ENCODE measurements around the gene MYBPC1.

Gene MYBPC1

DNA sequence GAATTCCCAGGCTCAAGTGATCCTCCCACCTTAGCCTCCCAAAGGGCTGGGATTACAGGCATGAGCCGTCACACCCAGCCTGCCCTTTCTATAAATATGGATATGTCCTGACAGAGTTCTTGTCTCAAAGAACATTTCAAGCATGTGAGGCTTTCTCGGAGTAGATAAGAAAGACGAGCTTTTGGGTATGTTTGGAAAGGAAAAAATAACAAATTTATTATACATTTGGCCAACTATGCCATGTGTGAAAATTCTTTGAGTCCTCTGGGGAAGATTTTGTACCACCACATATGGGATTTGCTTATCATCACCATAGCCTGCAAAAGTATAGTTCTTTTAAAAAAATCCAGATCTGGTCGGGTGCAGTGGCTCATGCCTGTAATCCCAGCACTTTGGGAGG lies 23.7 kb upstream of the MYBPC1 start:
- H3K9me3 ChIP-seq, result no peaks in the 10 kb centered on the region
- H4K20me1 ChIP-seq, result no peaks in the 10 kb centered on the region
- no peak overlapping the region for H3K4me2 ChIP-seq
- no peak overlapping the region for H3K27ac ChIP-seq
- TF ChIP-seq Cebpa-rat (IDR thresholded peaks at IDR 0.05), result no peak
- H3K4me1 ChIP-seq, result peaks cover 9% of the 10 kb centered on the region; the same call in 1 of the 2 replicates
- no peaks in the 10 kb centered on the region for H3K36me3 ChIP-seq
- H3K4me3 ChIP-seq, result no peak overlapping the region
- H3K27me3 ChIP-seq, result no peaks in the 10 kb centered on the region
- H3K9ac ChIP-seq, result no peak overlapping the region

DNA sequence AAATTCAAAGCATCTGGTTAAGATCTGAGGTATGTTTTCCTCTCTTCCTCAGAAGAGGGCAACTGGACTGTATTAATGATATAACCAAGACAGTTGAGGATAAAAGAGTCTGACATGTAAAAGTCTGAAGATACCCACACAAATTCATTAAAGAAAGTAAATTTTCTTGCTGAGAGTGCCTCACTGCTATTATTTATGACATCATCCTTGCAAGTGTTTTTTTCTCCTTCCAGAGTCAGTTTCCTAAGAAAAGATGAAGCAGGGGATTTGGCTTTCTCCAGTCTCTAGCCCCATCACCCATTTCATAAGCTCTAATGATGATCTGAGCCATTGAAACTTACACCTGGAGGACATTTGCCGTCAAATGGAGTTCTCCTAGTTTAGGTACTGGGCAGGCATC lies 21.0 kb upstream of the MYBPC1 start:
- Histone ChIP-seq H3K4me1 (peaks cover 9% of the 10 kb centered on the region; the same call in 1 of the 2 replicates), H3K9me3 (no peaks in the 10 kb centered on the region), H3K4me3 (no peak overlapping the region), H3K27me3 (no peaks in the 10 kb centered on the region), H3K9ac (no peak overlapping the region), H3K4me2 (no peak overlapping the region), H3K36me3 (no peaks in the 10 kb centered on the region), H3K27ac (no peak overlapping the region), H4K20me1 (no peaks in the 10 kb centered on the region)
- no peak for TF ChIP-seq Cebpa-rat (IDR thresholded peaks at IDR 0.05)

DNA sequence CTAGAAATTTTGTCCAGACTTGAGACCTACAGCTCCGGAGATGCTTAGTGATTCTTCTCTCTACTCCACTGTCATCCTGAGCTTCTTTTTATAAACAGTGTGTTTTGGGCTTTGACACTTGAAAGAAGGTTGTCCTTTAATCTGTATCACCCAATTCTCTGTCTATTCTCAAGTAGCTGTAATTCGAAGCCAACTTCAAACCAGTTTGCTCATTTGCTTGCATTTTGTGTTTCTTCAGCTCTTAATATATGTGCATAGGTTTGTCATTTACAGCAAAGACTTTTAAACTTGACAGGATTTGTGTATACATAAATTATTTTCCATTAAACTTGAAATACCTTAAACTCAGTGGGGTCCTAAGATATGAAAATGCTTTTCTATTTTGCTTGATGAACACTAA lies 16.4 kb upstream of the MYBPC1 start:
- H4K20me1 ChIP-seq, result no peaks in the 10 kb centered on the region
- H3K27ac ChIP-seq, result no peak overlapping the region
- H3K27me3 ChIP-seq, result no peaks in the 10 kb centered on the region
- no peak overlapping the region for H3K4me2 ChIP-seq
- TF ChIP-seq Cebpa-rat (IDR thresholded peaks at IDR 0.05), result no peak
- no peaks in the 10 kb centered on the region for H3K36me3 ChIP-seq
- H3K4me3 ChIP-seq, result no peak overlapping the region
- no peaks in the 10 kb centered on the region for H3K9me3 ChIP-seq
- no peak overlapping the region for H3K9ac ChIP-seq
- no peaks in the 10 kb centered on the region for H3K4me1 ChIP-seq

DNA sequence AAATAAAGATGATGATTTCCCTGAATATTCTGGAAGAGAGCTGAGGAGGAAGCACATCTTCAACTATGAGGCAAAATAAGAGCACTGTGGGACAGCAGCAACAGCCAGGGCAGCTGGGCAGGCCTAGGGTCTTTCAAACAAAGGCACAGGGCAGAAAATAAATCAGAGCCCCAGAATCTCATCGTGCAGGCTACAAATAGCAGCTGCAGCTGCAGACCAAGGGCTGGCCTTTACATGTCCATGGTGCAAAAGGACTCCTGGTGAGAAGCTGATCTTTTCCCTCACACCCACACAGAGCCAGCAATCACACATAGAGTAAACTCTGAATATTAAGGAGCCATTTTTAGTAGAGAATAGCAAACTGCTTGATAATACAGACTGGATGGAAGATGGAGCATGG lies 13.6 kb upstream of the MYBPC1 start:
- Histone ChIP-seq H3K9ac (no peak overlapping the region), H3K27me3 (no peaks in the 10 kb centered on the region), H3K27ac (no peak overlapping the region), H3K36me3 (no peaks in the 10 kb centered on the region), H3K4me1 (no peaks in the 10 kb centered on the region), H3K4me2 (no peak overlapping the region), H4K20me1 (no peaks in the 10 kb centered on the region), H3K4me3 (no peak overlapping the region), H3K9me3 (no peaks in the 10 kb centered on the region)
- TF ChIP-seq Cebpa-rat (IDR thresholded peaks at IDR 0.05), result no peak

DNA sequence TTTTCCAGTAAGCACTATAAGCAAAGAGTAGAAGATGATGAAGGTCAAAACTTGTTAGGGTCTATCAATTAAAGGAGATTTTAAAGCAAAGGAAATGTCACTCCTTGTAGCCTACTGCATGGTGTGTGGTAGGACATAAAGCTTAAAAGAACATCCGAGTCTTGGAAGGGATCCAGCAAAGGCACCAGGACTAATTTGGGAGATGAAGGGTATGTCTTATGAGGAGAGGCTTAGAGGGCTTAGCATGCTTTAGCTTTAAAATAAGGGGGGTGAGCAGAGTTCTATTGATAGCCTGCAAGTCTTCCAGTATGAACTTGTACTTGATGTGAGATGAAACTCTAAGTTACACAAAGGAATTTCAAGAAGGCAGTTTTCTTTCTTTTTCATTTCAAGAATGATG lies 11.8 kb upstream of the MYBPC1 start:
- Histone ChIP-seq H3K4me3 (no peak overlapping the region), H3K27me3 (no peaks in the 10 kb centered on the region), H4K20me1 (no peaks in the 10 kb centered on the region), H3K4me2 (no peak overlapping the region), H3K9ac (no peak overlapping the region), H3K9me3 (no peaks in the 10 kb centered on the region), H3K27ac (no peak overlapping the region), H3K4me1 (no peaks in the 10 kb centered on the region), H3K36me3 (no peaks in the 10 kb centered on the region)
- TF ChIP-seq Cebpa-rat (IDR thresholded peaks at IDR 0.05), result no peak

DNA sequence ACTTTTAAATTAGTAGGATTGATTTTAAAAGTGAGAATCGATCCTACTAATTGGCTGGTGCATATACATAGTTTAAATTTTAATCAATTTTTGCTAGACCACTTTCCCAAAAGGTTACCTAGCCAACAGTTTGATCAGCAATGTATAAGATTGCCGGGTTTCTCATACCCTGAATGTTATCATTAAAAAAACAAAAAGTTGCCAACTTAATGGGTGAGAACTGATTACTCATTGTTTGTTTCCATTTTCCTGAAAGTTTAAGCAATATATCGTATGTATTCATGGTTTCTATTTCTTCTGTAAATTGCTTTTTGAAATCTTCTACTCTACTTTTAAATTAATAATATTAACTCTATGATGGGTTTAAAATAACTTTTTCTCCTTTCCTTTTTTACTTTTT lies 4.4 kb upstream of the MYBPC1 start:
- no peaks in the 10 kb centered on the region for H4K20me1 ChIP-seq
- no peaks in the 10 kb centered on the region for H3K27me3 ChIP-seq
- H3K27ac ChIP-seq, result no peak overlapping the region
- no peak overlapping the region for H3K9ac ChIP-seq
- no peaks in the 10 kb centered on the region for H3K36me3 ChIP-seq
- no peak for TF ChIP-seq Cebpa-rat (IDR thresholded peaks at IDR 0.05)
- no peak overlapping the region for H3K4me2 ChIP-seq
- H3K9me3 ChIP-seq, result no peaks in the 10 kb centered on the region
- H3K4me3 ChIP-seq, result no peak overlapping the region
- H3K4me1 ChIP-seq, result no peaks in the 10 kb centered on the region

DNA sequence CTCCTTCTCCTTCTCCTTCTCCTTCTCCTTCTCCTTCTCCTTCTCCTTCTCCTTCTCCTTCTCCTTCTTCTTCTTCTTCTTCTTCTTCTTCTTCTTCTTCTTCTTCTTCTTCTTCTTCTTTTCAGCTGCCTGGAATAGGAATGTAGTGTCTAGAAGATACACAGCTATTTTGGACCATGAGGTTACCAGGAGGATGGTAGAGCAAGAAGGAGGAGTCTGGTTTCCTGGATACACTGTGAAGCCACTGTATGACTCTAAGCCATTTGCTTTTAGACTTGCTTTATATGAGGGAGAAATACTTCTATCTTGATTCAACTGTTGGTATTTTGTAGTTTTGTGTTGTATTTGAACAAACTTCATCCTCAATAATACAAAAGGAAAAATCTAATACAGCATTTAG lies 3.0 kb upstream of the MYBPC1 start:
- no peaks in the 10 kb centered on the region for H3K27me3 ChIP-seq
- H3K4me3 ChIP-seq, result no peak overlapping the region
- TF ChIP-seq Cebpa-rat (IDR thresholded peaks at IDR 0.05), result no peak
- no peaks in the 10 kb centered on the region for H4K20me1 ChIP-seq
- H3K36me3 ChIP-seq, result no peaks in the 10 kb centered on the region
- H3K4me2 ChIP-seq, result no peak overlapping the region
- no peaks in the 10 kb centered on the region for H3K9me3 ChIP-seq
- no peak overlapping the region for H3K9ac ChIP-seq
- H3K4me1 ChIP-seq, result no peaks in the 10 kb centered on the region
- H3K27ac ChIP-seq, result no peak overlapping the region

DNA sequence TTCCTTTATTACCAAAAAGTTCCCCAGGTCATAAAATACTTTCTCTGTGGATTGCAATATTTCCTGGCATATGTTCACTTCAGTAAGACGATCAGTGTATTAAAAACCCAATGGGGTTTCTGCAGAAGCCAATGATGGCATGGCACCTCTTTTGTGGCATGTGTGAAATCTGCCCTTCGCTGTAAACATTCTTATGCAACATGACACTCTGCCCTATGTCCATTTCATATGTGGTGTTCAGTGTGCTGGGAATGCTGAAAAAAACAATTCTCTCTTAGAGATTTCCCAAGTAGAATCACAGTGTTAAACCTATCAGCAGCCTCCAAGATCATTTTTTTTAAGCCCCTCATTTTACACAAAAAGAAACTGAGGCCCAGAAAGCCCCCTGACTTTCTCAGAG lies 2.3 kb upstream of the MYBPC1 start:
- Histone ChIP-seq H3K4me2 (no peak overlapping the region), H3K27me3 (no peaks in the 10 kb centered on the region), H4K20me1 (no peaks in the 10 kb centered on the region), H3K9me3 (no peaks in the 10 kb centered on the region), H3K9ac (no peak overlapping the region), H3K27ac (no peak overlapping the region), H3K4me1 (no peaks in the 10 kb centered on the region), H3K36me3 (no peaks in the 10 kb centered on the region), H3K4me3 (no peak overlapping the region)
- no peak for TF ChIP-seq Cebpa-rat (IDR thresholded peaks at IDR 0.05)

DNA sequence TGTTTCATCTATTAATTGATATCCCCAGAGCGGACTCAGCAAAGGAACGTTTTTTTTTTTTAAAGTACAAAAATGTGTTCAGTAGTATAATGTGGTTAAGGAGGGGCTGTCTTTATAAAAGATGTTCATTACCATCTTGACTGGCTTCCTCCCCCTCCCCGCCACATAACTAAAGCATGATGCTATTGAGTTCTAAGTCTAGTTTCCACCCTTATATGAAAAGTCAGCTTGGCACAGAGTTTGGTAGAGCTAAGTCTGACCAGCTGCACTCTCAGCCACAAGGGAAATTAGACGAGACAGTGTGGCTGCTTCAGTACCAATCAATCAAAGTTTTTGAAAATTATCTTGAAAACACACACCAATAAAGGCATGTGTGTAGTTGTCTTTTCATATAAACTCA lies 1.9 kb upstream of the MYBPC1 start:
- H4K20me1 ChIP-seq, result no peaks in the 10 kb centered on the region
- H3K4me1 ChIP-seq, result no peaks in the 10 kb centered on the region
- H3K4me2 ChIP-seq, result no peak overlapping the region
- no peaks in the 10 kb centered on the region for H3K9me3 ChIP-seq
- H3K36me3 ChIP-seq, result no peaks in the 10 kb centered on the region
- no peak overlapping the region for H3K27ac ChIP-seq
- H3K27me3 ChIP-seq, result no peaks in the 10 kb centered on the region
- no peak overlapping the region for H3K9ac ChIP-seq
- no peak for TF ChIP-seq Cebpa-rat (IDR thresholded peaks at IDR 0.05)
- no peak overlapping the region for H3K4me3 ChIP-seq

DNA sequence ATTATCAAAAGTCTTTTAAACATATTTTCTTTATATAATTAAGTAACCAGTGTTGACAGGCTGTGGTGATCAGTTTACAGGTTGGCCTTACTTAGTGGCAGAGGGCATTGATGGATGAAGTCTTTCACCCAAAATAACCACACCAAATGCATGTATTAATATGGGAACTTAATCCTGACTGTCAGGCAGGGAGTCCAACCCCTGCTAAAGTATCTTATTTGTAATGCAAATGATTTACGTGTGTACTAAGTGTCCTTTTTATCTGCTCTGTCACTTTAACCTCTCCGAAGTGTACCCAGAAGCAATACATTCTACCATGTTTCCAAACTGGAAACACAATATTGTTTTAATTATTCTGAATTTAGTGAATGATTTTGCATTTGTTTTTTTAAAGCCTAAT lies 1.4 kb downstream of the MYBPC1 start:
- no peak for TF ChIP-seq Cebpa-rat (IDR thresholded peaks at IDR 0.05)
- H3K27ac ChIP-seq, result no peak overlapping the region
- H3K9ac ChIP-seq, result no peak overlapping the region
- no peaks in the 10 kb centered on the region for H3K4me1 ChIP-seq
- no peaks in the 10 kb centered on the region for H3K27me3 ChIP-seq
- H3K36me3 ChIP-seq, result no peaks in the 10 kb centered on the region
- no peak overlapping the region for H3K4me2 ChIP-seq
- no peaks in the 10 kb centered on the region for H3K9me3 ChIP-seq
- H3K4me3 ChIP-seq, result no peak overlapping the region
- H4K20me1 ChIP-seq, result no peaks in the 10 kb centered on the region

DNA sequence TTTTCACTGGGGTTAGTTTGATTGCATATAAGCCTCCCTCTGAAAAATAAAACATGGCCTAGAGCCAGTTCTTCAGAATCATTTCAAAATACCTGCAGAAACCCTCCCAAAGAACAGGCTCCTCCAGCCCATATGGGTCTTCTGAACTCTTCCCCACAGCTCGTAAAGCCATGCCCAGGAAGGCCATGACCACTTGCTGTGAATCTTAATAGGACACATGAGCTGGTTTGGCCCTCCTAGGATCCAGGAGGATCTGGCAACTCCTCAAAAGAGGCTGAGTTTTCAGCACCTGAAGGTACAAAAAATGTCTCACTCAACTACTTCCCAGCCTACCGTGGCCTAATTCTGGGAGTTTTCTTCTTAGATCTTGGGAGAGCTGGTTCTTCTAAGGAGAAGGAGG lies 2.4 kb downstream of the MYBPC1 start:
- no peak overlapping the region for H3K27ac ChIP-seq
- no peaks in the 10 kb centered on the region for H3K9me3 ChIP-seq
- no peaks in the 10 kb centered on the region for H4K20me1 ChIP-seq
- H3K4me1 ChIP-seq, result no peaks in the 10 kb centered on the region
- H3K36me3 ChIP-seq, result no peaks in the 10 kb centered on the region
- H3K27me3 ChIP-seq, result no peaks in the 10 kb centered on the region
- no peak overlapping the region for H3K9ac ChIP-seq
- H3K4me3 ChIP-seq, result no peak overlapping the region
- H3K4me2 ChIP-seq, result no peak overlapping the region
- no peak for TF ChIP-seq Cebpa-rat (IDR thresholded peaks at IDR 0.05)

Measured in BLaER1 (cell line).